ENCODE measurements around the gene ZBTB16. TPM values are rescaled to one million over a fixed set of nuclear protein-coding genes. Genes with fewer than 3 reads are reported as not detected.
"Not testable (repeated sequence)": the region's sequence is repeated elsewhere in the genome, so short reads cannot be mapped to it uniquely, and the experiment has no call there.

The ZBTB16 gene
- total RNA-seq, 4 donors from 2014 or later: 10.4 to 137 (median 18.8) TPM

DNA sequence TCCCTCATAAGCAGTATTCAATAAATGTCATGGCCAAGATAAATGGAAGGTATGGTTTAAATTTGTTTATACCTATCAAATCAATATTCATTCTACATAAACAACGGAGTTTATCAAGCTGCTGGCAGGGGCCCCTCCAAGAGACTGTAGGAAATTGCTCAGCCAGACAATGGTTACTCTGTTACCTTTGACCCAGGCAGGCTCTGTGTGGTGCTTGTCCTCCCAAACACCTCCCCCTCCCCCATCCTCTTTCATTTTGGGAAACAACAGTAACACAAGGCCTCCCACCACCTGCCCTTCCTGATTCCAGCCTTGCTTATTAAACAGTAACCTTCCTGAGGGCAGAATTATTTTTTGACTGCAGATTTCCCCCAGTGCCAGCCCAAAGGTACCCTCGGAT is 10.5 kb upstream of the ZBTB16 start:
- H3K9me3 ChIP-seq: no peaks in the 10 kb centered on the region
- H3K27me3 ChIP-seq: no peaks in the 10 kb centered on the region
- H3K27ac ChIP-seq: no peak overlapping the region
- H3K4me3 ChIP-seq: no peak overlapping the region
- no peaks in the 10 kb centered on the region for H3K36me3 ChIP-seq
- peaks cover 0 to 18% (median 0%) of the 10 kb centered on the region in 3 donors for H3K4me1 ChIP-seq
- WGBS, 2 donors: 62 to 66% methylated on average over 1 to 2 of the region's 2 CpGs
- TF ChIP-seq, protein P1, sequence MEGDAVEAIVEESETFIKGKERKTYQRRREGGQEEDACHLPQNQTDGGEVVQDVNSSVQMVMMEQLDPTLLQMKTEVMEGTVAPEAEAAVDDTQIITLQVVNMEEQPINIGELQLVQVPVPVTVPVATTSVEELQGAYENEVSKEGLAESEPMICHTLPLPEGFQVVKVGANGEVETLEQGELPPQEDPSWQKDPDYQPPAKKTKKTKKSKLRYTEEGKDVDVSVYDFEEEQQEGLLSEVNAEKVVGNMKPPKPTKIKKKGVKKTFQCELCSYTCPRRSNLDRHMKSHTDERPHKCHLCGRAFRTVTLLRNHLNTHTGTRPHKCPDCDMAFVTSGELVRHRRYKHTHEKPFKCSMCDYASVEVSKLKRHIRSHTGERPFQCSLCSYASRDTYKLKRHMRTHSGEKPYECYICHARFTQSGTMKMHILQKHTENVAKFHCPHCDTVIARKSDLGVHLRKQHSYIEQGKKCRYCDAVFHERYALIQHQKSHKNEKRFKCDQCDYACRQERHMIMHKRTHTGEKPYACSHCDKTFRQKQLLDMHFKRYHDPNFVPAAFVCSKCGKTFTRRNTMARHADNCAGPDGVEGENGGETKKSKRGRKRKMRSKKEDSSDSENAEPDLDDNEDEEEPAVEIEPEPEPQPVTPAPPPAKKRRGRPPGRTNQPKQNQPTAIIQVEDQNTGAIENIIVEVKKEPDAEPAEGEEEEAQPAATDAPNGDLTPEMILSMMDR (IDR thresholded peaks at IDR 0.05): no peak
- TF ChIP-seq POLR2A (IDR thresholded peaks at IDR 0.05): no peak
- intact Hi-C loops (cut with DNase I): no loop called here
- no peak for DNase-seq

DNA sequence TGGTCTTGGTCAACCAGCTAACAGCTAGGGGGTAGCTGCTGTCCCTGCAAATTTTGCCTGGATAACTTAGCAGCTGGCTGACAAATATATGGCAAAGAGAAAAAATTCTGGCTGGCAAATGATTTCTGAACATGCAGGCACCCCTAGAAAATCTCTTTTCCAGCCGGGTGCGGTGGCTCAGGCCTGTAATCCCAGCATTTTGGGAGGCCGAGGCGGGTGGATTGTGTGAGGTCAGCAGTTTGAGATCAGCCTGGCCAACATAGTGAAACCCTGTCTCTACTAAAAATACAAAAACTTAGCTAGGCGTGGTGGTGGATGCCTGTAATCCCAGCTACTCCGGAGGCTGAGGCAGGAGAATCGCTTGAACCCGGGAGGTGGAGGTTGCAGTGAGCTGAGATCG is 9.7 kb upstream of the ZBTB16 start:
- H3K27me3 ChIP-seq; DNase-seq; H3K4me3 ChIP-seq; H3K27ac ChIP-seq; H3K9me3 ChIP-seq; intact Hi-C loops (cut with DNase I); H3K36me3 ChIP-seq: not testable (repeated sequence)
- peaks cover 0 to 15% (median 0%) of the 10 kb centered on the region in 3 donors for H3K4me1 ChIP-seq
- WGBS, 2 donors: 93 to 97% methylated on average over 8 to 9 of the region's 9 CpGs

GRCh38 chr11:114050258-114050927 is 9.1 kb upstream of the ZBTB16 start:
- Histone ChIP-seq H3K9me3 (no peaks in the 10 kb centered on the region), H3K4me3 (no peak overlapping the region), H3K27me3 (no peaks in the 10 kb centered on the region), H3K4me1 (peaks cover 0 to 15% (median 0%) of the 10 kb centered on the region in 3 donors), H3K36me3 (no peaks in the 10 kb centered on the region), H3K27ac (no peak overlapping the region)
- DNase-seq: no peak
- intact Hi-C loops (cut with DNase I): no loop called here
- WGBS, 2 donors: 87 to 88% methylated on average over 9 to 13 of the region's 15 CpGs
- TF ChIP-seq, protein P1 (IDR thresholded peaks at IDR 0.05): no peak
- TF ChIP-seq POLR2A (IDR thresholded peaks at IDR 0.05): no peak

GRCh38 chr11:114051558-114051957 is 8.0 kb upstream of the ZBTB16 start:
- H3K4me3 ChIP-seq: no peak overlapping the region
- DNase-seq: no peak
- no peak overlapping the region for H3K27ac ChIP-seq
- no peaks in the 10 kb centered on the region for H3K36me3 ChIP-seq
- H3K27me3 ChIP-seq: peaks cover 0 to 3% (median 0%) of the 10 kb centered on the region in 4 donors
- peaks cover 0 to 15% (median 0%) of the 10 kb centered on the region in 3 donors for H3K4me1 ChIP-seq
- TF ChIP-seq, protein P1 (IDR thresholded peaks at IDR 0.05): no peak
- no peak for TF ChIP-seq POLR2A (IDR thresholded peaks at IDR 0.05)
- WGBS, 2 donors: 71 to 79% methylated on average over 4 of the region's 4 CpGs
- H3K9me3 ChIP-seq: no peaks in the 10 kb centered on the region
- intact Hi-C loops (cut with DNase I): no loop called here

DNA sequence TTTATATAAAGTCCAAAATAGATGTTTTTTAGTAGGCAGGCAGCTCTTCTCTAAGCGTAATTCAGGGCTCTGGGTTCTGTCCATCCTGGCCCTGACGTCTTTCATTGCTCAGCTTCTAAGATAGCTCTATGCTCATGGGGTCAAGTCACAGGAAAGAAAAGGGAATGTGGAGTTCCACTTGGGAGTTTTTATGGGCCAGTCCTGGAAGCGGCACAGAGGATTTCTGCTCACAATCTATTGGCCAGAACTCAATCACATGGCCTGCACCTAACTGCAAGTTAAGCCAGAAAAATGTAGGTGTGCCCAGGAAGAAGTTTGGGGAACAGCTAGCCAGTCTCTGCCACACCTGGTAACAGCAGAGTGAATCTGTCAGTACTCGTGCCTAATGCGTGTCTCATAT is 7.4 kb upstream of the ZBTB16 start:
- intact Hi-C loops (cut with DNase I): no loop called here
- no peak for DNase-seq
- WGBS, 2 donors: 47 to 81% methylated on average over 5 of the region's 5 CpGs

More for the DNA sequence above, 7.4 kb upstream of the ZBTB16 start:
- Histone ChIP-seq H3K9me3 (no peaks in the 10 kb centered on the region), H3K27ac (peak overlapping the region in 3 of 4 donors; percentile 27 to 71 (median 64)), H3K27me3 (peaks cover 0 to 9% (median 0%) of the 10 kb centered on the region in 4 donors), H3K36me3 (no peaks in the 10 kb centered on the region), H3K4me3 (no peak overlapping the region), H3K4me1 (peaks cover 0 to 17% (median 0%) of the 10 kb centered on the region in 3 donors)
- TF ChIP-seq, protein P1 (IDR thresholded peaks at IDR 0.05): no peak
- no peak for TF ChIP-seq POLR2A (IDR thresholded peaks at IDR 0.05)

Measured in esophagus squamous epithelium (tissue), 5 donors.